Urothelium cell line (cell line): ENCODE results near the gene GPR25.

Experiments used
- DNase-seq: peaks from one replicate; pipeline ENCODE4 v3.0.0; 2011; ENCODE audit warnings: low spot score, mixed read lengths
- FAIRE-seq: peaks from 2 replicates; lab custom pipeline; 2011; peaks lifted over from hg19 to GRCh38; lab: Jason Lieb, UNC

GPR25 gene

GRCh38 chr1:200872446-200873115 lies at the start of gene GPR25:
Gene GPR25, plus strand, starts transcription at chr1:200872981. Its CDS starts 57 bp downstream, at chr1:200873038.
- FAIRE-seq (no peak), DNase-seq (no peak)

GRCh38 chr1:200831091-200831490 lies 41.7 kb upstream of the GPR25 start:
- no peak for FAIRE-seq
- DNase-seq: no peak

- DNase-seq (no peak), FAIRE-seq (no peak)
Measured at GRCh38 chr1:200834383-200834782, 38.4 kb upstream of the GPR25 start.

GRCh38 chr1:200836213-200836612 lies 36.6 kb upstream of the GPR25 start:
- no peak for FAIRE-seq
- DNase-seq: no peak

GRCh38 chr1:200837931-200838571 lies 34.7 kb upstream of the GPR25 start:
- FAIRE-seq (no peak), DNase-seq (no peak)

- FAIRE-seq (peak; percentile 17), DNase-seq (no peak)
Measured at GRCh38 chr1:200838676-200839445, 33.9 kb upstream of the GPR25 start.

- FAIRE-seq: no peak
- DNase-seq: no peak
Measured at GRCh38 chr1:200845360-200845759, 27.4 kb upstream of the GPR25 start.

GRCh38 chr1:200846398-200846797 lies 26.4 kb upstream of the GPR25 start:
- DNase-seq: no peak

GRCh38 chr1:200849430-200849829 lies 23.4 kb upstream of the GPR25 start:
- no peak for FAIRE-seq
- DNase-seq: no peak

More at GRCh38 chr1:200846398-200846797, 26.4 kb upstream of the GPR25 start:
- no peak for FAIRE-seq

- no peak for FAIRE-seq
- DNase-seq: no peak
Measured at GRCh38 chr1:200850554-200850953, 22.2 kb upstream of the GPR25 start.

- no peak for FAIRE-seq
- DNase-seq: no peak
Measured at GRCh38 chr1:200856716-200857357, 15.9 kb upstream of the GPR25 start.

- DNase-seq: no peak
- FAIRE-seq: no peak
Measured at GRCh38 chr1:200857804-200858203, 15.0 kb upstream of the GPR25 start.

- FAIRE-seq (no peak), DNase-seq (no peak)
Measured at GRCh38 chr1:200861937-200862647, 10.7 kb upstream of the GPR25 start.

GRCh38 chr1:200862713-200863415 lies 9.9 kb upstream of the GPR25 start:
- DNase-seq: no peak
- FAIRE-seq: no peak

GRCh38 chr1:200866116-200866515 lies 6.7 kb upstream of the GPR25 start:
- FAIRE-seq: no peak
- no peak for DNase-seq

- DNase-seq (no peak), FAIRE-seq (peak; percentile 5)
Measured at GRCh38 chr1:200866521-200866920, 6.3 kb upstream of the GPR25 start.

GRCh38 chr1:200867018-200867811 lies 5.6 kb upstream of the GPR25 start:
- DNase-seq (no peak), FAIRE-seq (no peak)

- DNase-seq (no peak), FAIRE-seq (no peak)
Measured at GRCh38 chr1:200869376-200869752, 3.4 kb upstream of the GPR25 start.

- DNase-seq (no peak), FAIRE-seq (no peak)
Measured at GRCh38 chr1:200869753-200870391, 2.9 kb upstream of the GPR25 start.
